IMR-90 (cell line): ENCODE measurements around the gene ADCK1. TPM values are rescaled to one million over a fixed set of nuclear protein-coding genes. Genes with fewer than 3 reads are reported as not detected.

ENCODE experiments used
- ATAC-seq: fragments of 200-7000 bp; cut with Tn5 transposase; 2 replicates; pipeline ENCODE4 v1.9.1; 2020; ENCODE audit warnings: low read depth, mild to moderate bottlenecking, moderate library complexity
- BruUV-seq: library from RNA; stranded (reverse); fragments of 400-500 nt; replicated peaks from 2 replicates; lab custom pipeline; 2021; lab: Mats Ljungman, UMichigan
- CTCF ChIA-PET: fragments of 300-600 bp; formaldehyde crosslinking; extraction: SDS; loops from one replicate; lab custom pipeline; 2021; ENCODE audit warnings: antibody characterized with exemption; lab: Yijun Ruan, JAX
- POLR2A ChIA-PET: fragments of 300-600 bp; sonication (Branson Sonifier 250); formaldehyde crosslinking; loops from one replicate; lab custom pipeline; 2022; ENCODE audit warnings: antibody characterized with exemption; ENCODE audit not compliant: unreplicated experiment; lab: Charles Lee
- DNase-seq: peaks from one replicate; pipeline ENCODE4 v3.0.0; 2013
- H2AFZ ChIP-seq: replicated peaks from 2 replicates; pipeline ENCODE3; 2013; ENCODE audit warnings: low read length, mild to moderate bottlenecking; ENCODE audit not compliant: poor library complexity
- H2AK5ac ChIP-seq: 2 replicates; pipeline ENCODE4 v1.6.1; 2013; ENCODE audit warnings: low read depth, low read length, inconsistent platforms
- H2AK9ac ChIP-seq: replicated peaks from 2 replicates; pipeline ENCODE3; 2013; ENCODE audit warnings: mild to moderate bottlenecking, low read depth, low read length, moderate library complexity; ENCODE audit not compliant: poor library complexity
- H2BK120ac ChIP-seq: 2 replicates; pipeline ENCODE4 v1.6.1; 2013; ENCODE audit warnings: low read depth, low read length, inconsistent platforms
- H2BK15ac ChIP-seq: 3 replicates; pipeline ENCODE4 v1.6.1; 2013; ENCODE audit warnings: low read depth, low read length, inconsistent platforms
- H2BK20ac ChIP-seq: 2 replicates; pipeline ENCODE4 v1.6.1; 2013; ENCODE audit warnings: low read depth, mild to moderate bottlenecking, inconsistent platforms, low read length, moderate library complexity
- H2BK5ac ChIP-seq: 2 replicates; pipeline ENCODE4 v1.6.1; 2013; ENCODE audit warnings: mild to moderate bottlenecking, low read depth, low read length, inconsistent platforms; ENCODE audit not compliant: poor library complexity, severe bottlenecking
- H3K14ac ChIP-seq: replicated peaks from 2 replicates; pipeline ENCODE4 v1.6.1; 2013; ENCODE audit warnings: low read depth, low read length, inconsistent platforms
- H3K18ac ChIP-seq: 2 replicates; pipeline ENCODE4 v1.6.1; 2013; ENCODE audit warnings: low read depth, low read length, control low read depth
- H3K23ac ChIP-seq: 2 replicates; pipeline ENCODE4 v1.6.1; 2013; ENCODE audit warnings: low read depth, low read length, inconsistent platforms
- H3K27ac ChIP-seq: 2 replicates; pipeline ENCODE4 v1.5.1; 2013; ENCODE audit warnings: mild to moderate bottlenecking, control low read depth, low read length; ENCODE audit not compliant: insufficient read depth
- H3K27me3 ChIP-seq: 2 replicates; pipeline ENCODE4 v1.6.1; 2013; ENCODE audit warnings: low read length; ENCODE audit not compliant: control insufficient read depth, insufficient read depth
- H3K36me3 ChIP-seq: 2 replicates; pipeline ENCODE4 v1.6.1; 2013; ENCODE audit warnings: low read length, mixed read lengths; ENCODE audit not compliant: control insufficient read depth, insufficient read depth
- H3K4ac ChIP-seq: 2 replicates; pipeline ENCODE4 v1.6.1; 2013; ENCODE audit warnings: low read depth, low read length, inconsistent platforms
- H3K4me1 ChIP-seq: 2 replicates; pipeline ENCODE4 v1.6.1; 2013; ENCODE audit warnings: low read length, mixed read lengths; ENCODE audit not compliant: control insufficient read depth, insufficient read depth
- H3K4me2 ChIP-seq: 2 replicates; pipeline ENCODE4 v1.6.1; 2013; ENCODE audit warnings: low read depth, mild to moderate bottlenecking, control low read depth, low read length, moderate library complexity
- H3K4me3 ChIP-seq: 2 replicates; pipeline ENCODE4 v1.5.1; 2013; ENCODE audit warnings: low read depth, mild to moderate bottlenecking, control low read depth, low read length, moderate library complexity; ENCODE audit not compliant: insufficient read depth
- H3K56ac ChIP-seq: 2 replicates; pipeline ENCODE4 v1.6.1; 2013; ENCODE audit warnings: low read length, inconsistent platforms; ENCODE audit not compliant: insufficient read depth; ENCODE audit errors: extremely low read depth
- H3K79me1 ChIP-seq, 2 experiments: 2 replicates each; pipeline ENCODE4 v1.6.1; 2013; ENCODE audit warnings: low read length in 2 of 2, inconsistent platforms in 1 of 2, low read depth in 1 of 2
- H3K9ac ChIP-seq: 2 replicates; pipeline ENCODE4 v1.6.1; 2013; ENCODE audit warnings: low read depth, low read length, control low read depth
- H3K9me1 ChIP-seq: 2 replicates; pipeline ENCODE4 v1.6.1; 2013; ENCODE audit warnings: low read length, inconsistent platforms; ENCODE audit not compliant: insufficient read depth
- H3K9me3 ChIP-seq: 2 replicates; pipeline ENCODE4 v1.6.1; 2013; ENCODE audit warnings: low read length; ENCODE audit not compliant: control insufficient read depth, insufficient read depth
- H4K20me1 ChIP-seq: 2 replicates; pipeline ENCODE4 v1.6.1; 2013; ENCODE audit warnings: low read length, inconsistent platforms; ENCODE audit not compliant: insufficient read depth
- H4K5ac ChIP-seq: 2 replicates; pipeline ENCODE4 v1.6.1; 2013; ENCODE audit warnings: mild to moderate bottlenecking, low read depth, low read length, control low read depth
- H4K8ac ChIP-seq, 2 experiments: 2 replicates each; pipeline ENCODE4 v1.6.1; 2013; ENCODE audit warnings: low read depth in 2 of 2, low read length in 2 of 2, control low read depth in 1 of 2, inconsistent platforms in 1 of 2
- H4K91ac ChIP-seq: 2 replicates; pipeline ENCODE4 v1.6.1; 2013; ENCODE audit warnings: low read depth, low read length, inconsistent platforms; ENCODE audit not compliant: insufficient read depth
- BHLHE40 ChIP-seq: fragments of 150-350 bp; IDR thresholded peaks from 2 replicates; pipeline ENCODE4 v1.6.1; 2016; ENCODE audit warnings: mild to moderate bottlenecking, low read depth, low read length
- CEBPB ChIP-seq: IDR thresholded peaks from 2 replicates; pipeline ENCODE4 v1.6.1; 2012; ENCODE audit warnings: low read depth, low read length, improper control_type of control experiment
- CHD1 ChIP-seq: IDR thresholded peaks from 2 replicates; pipeline ENCODE4 v1.6.1; 2012; ENCODE audit warnings: low read depth, low read length, improper control_type of control experiment
- MAFK ChIP-seq: IDR thresholded peaks from 2 replicates; pipeline ENCODE4 v1.6.1; 2012; ENCODE audit warnings: low read depth, low read length, improper control_type of control experiment
- MXI1 ChIP-seq: IDR thresholded peaks from 2 replicates; pipeline ENCODE4 v1.6.1; 2012; ENCODE audit warnings: low read depth, mild to moderate bottlenecking, low read length, moderate library complexity, borderline replicate concordance
- RCOR1 ChIP-seq: IDR thresholded peaks from 2 replicates; pipeline ENCODE4 v1.6.1; 2012; ENCODE audit warnings: mild to moderate bottlenecking, low read length, improper control_type of control experiment; ENCODE audit not compliant: insufficient replicate concordance
- WGBS, 2 experiments: methylation state at CpG; one replicate each; pipeline versions ENCODE4 v1.1.5 to v1.1.7; 2013; ENCODE audit warnings: missing lambda C conversion rate in 2 of 2; ENCODE audit not compliant: insufficient read length in 1 of 2; ENCODE audit errors: extremely low coverage in 2 of 2; 5-methylcytosine and 5-hydroxymethylcytosine counted together
- dilution Hi-C: fragments of 300-500 bp; cut with HindIII; formaldehyde crosslinking; loops from one replicate; pipeline ENCODE4 v1.14.3; 2018; ENCODE audit warnings: low sequenced_read_pairs; ENCODE audit not compliant: unreplicated experiment
- in situ Hi-C: fragments of 300-500 bp; cut with MboI; formaldehyde crosslinking; loops from 3 replicates; pipeline ENCODE4 v1.14.3; 2019; ENCODE audit warnings: low sequenced_read_pairs, inconsistent platforms, mixed read lengths
- intact Hi-C: fragments of 100-400 bp; cut with micrococcal nuclease; formaldehyde crosslinking; loops from 2 replicates; pipeline ENCODE4 v1.10.0; 2022
- polyA plus RNA-seq, 3 experiments: library from polyadenylated mRNA; depleted of rRNA; stranded (reverse); fragments of >200 nt; gene quantifications; 2 replicates each; pipeline ENCODE4 v1.2.3, GENCODE V29; 2012; ENCODE audit warnings: low replicate concordance in 1 of 3
- total RNA-seq: library from RNA; depleted of rRNA; stranded (reverse); fragments of >200 nt; gene quantifications from 2 replicates; pipeline ENCODE4 v1.2.3, GENCODE V29; 2012
- TF ChIP-seq, protein P1 (sequence below): fragments of 150-350 bp; IDR thresholded peaks from 2 replicates; pipeline ENCODE4 v1.6.1; 2016; ENCODE audit warnings: low read depth, mild to moderate bottlenecking, low read length, moderate library complexity, borderline replicate concordance

ADCK1 gene
- total and polyA plus RNA-seq, 2 of the 4 experiments (the other 2 are of a cell fraction), result 1.6 to 4.6 TPM

DNA sequence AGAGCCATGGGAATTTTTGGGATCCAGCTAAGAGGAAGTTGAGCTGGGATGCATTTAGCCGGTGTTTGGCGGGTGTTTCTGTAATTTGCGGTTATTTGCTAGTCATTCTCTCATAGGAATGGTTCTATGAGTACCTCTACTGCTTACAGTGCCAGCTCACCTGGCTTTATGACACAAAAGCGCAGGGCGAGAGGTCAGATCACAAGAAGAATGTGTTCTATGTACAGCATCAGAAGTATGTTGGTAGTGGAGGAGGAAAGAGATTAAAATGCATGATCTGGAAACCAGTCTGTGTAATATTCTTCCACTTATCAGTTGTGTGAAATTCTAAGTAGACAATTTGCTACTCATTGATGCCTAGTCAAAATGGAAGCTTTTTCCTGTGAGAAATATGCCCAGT is 173.3 kb downstream of the ADCK1 start:
- Histone ChIP-seq H3K9me3 (no peaks in the 10 kb centered on the region), H3K27me3 (no peaks in the 10 kb centered on the region), H4K20me1 (no peaks in the 10 kb centered on the region), H2AFZ (no peak overlapping the region), H3K4me2 (no peak overlapping the region), H3K27ac (no peak overlapping the region), H3K9me1 (no peaks in the 10 kb centered on the region), H3K18ac (no peak overlapping the region), H2AK9ac (no peak overlapping the region), H3K79me1 (no peaks in the 10 kb centered on the region), H3K23ac (no peak overlapping the region), H3K4me3 (no peak overlapping the region), H4K8ac (no peak overlapping the region), H2AK5ac (no peak overlapping the region), H3K36me3 (no peaks in the 10 kb centered on the region), H4K91ac (no peak overlapping the region), H3K56ac (no peak overlapping the region), H3K4ac (no peak overlapping the region), H3K4me1 (no peaks in the 10 kb centered on the region), H4K5ac (no peak overlapping the region), H2BK5ac (no peak overlapping the region), H2BK15ac (no peak overlapping the region), H3K14ac (no peak overlapping the region), H2BK20ac (no peak overlapping the region), H3K9ac (no peak overlapping the region), H2BK120ac (no peak overlapping the region)
- ATAC-seq (no peak), DNase-seq (no peak)
- ChIA-PET CTCF (no interaction called here), POLR2A (no interaction called here)
- intact Hi-C loops (no loop called here), in situ Hi-C loops (no loop called here), dilution Hi-C loops (no loop called here)
- no CpG with 5 or more reads among the region's 5 CpGs for WGBS, 2 experiments
- no TSS peak for BruUV-seq
- no peak for TF ChIP-seq RCOR1
- no peak for TF ChIP-seq MAFK
- TF ChIP-seq CEBPB, result no peak
- TF ChIP-seq CHD1, result no peak
- TF ChIP-seq, protein P1, sequence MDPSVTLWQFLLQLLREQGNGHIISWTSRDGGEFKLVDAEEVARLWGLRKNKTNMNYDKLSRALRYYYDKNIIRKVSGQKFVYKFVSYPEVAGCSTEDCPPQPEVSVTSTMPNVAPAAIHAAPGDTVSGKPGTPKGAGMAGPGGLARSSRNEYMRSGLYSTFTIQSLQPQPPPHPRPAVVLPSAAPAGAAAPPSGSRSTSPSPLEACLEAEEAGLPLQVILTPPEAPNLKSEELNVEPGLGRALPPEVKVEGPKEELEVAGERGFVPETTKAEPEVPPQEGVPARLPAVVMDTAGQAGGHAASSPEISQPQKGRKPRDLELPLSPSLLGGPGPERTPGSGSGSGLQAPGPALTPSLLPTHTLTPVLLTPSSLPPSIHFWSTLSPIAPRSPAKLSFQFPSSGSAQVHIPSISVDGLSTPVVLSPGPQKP, result no peak
- TF ChIP-seq MXI1, result no peak
- TF ChIP-seq BHLHE40, result no peak
